Neural progenitor cell (in vitro differentiated cells): ENCODE data around the gene THRB. TPM values are rescaled to one million over a fixed set of nuclear protein-coding genes. Genes with fewer than 3 reads are reported as not detected.

ENCODE experiments used
- DNase-seq: peaks from one replicate; pipeline ENCODE4 v3.0.0-alpha.2; 2016; ENCODE audit warnings: low spot score
- H2AFZ ChIP-seq: fragments of 200-600 bp; sonication (generic); replicated peaks from 2 replicates; pipeline ENCODE4 v1.6.1; 2016; ENCODE audit warnings: antibody characterized with exemption
- H3F3A ChIP-seq: fragments of 200-600 bp; sonication (generic); 2 replicates; pipeline ENCODE4 v1.6.1; 2016; ENCODE audit warnings: antibody characterized with exemption, low read depth
- H3K27ac ChIP-seq: fragments of 200-600 bp; sonication (generic); 2 replicates; pipeline ENCODE4 v1.5.1; 2016; ENCODE audit warnings: mild to moderate bottlenecking
- H3K27me3 ChIP-seq: fragments of 200-600 bp; sonication (generic); 2 replicates; pipeline ENCODE4 v1.6.1; 2016; ENCODE audit warnings: mild to moderate bottlenecking, moderate library complexity
- H3K36me3 ChIP-seq: fragments of 200-600 bp; sonication (generic); 2 replicates; pipeline ENCODE4 v1.5.1; 2016
- H3K4me1 ChIP-seq: fragments of 200-600 bp; sonication (generic); 2 replicates; pipeline ENCODE4 v1.6.1; 2016; ENCODE audit warnings: mixed run types
- H3K4me2 ChIP-seq: fragments of 200-600 bp; sonication (generic); 2 replicates; pipeline ENCODE4 v1.6.1; 2016
- H3K4me3 ChIP-seq: fragments of 200-600 bp; sonication (generic); 2 replicates; pipeline ENCODE4 v1.5.1; 2016
- H3K79me2 ChIP-seq: fragments of 200-600 bp; sonication (generic); 2 replicates; pipeline ENCODE4 v1.6.1; 2016; ENCODE audit warnings: low read depth
- H3K9ac ChIP-seq: fragments of 200-600 bp; sonication (generic); 2 replicates; pipeline ENCODE4 v1.6.1; 2016
- H3K9me3 ChIP-seq: fragments of 200-600 bp; sonication (generic); 2 replicates; pipeline ENCODE4 v1.5.1; 2016; ENCODE audit warnings: low read depth
- H4K20me1 ChIP-seq: fragments of 200-600 bp; sonication (generic); 2 replicates; pipeline ENCODE4 v1.6.1; 2016; ENCODE audit warnings: low read depth
- H3K27ac Mint-ChIP-seq: 3 replicates; pipeline ENCODE4 v1.8.0; 2021; ENCODE audit warnings: mixed read lengths
- H3K27me3 Mint-ChIP-seq: 2 replicates; pipeline ENCODE4 v1.8.0; 2022; ENCODE audit warnings: low read depth, mild to moderate bottlenecking, inconsistent platforms, moderate library complexity, mixed read lengths; ENCODE audit not compliant: insufficient read depth
- H3K36me3 Mint-ChIP-seq: 3 replicates; pipeline ENCODE4 v1.8.0; 2021; ENCODE audit warnings: mixed read lengths
- H3K4me1 Mint-ChIP-seq: 3 replicates; pipeline ENCODE4 v1.8.0; 2021; ENCODE audit warnings: mixed read lengths
- H3K4me3 Mint-ChIP-seq: 3 replicates; pipeline ENCODE4 v1.8.0; 2021; ENCODE audit warnings: mild to moderate bottlenecking, moderate library complexity, mixed read lengths
- H3K9me3 Mint-ChIP-seq: 3 replicates; pipeline ENCODE4 v1.8.0; 2020; ENCODE audit warnings: mixed read lengths
- EZH2 ChIP-seq: fragments of 200-600 bp; sonication (generic); IDR thresholded peaks from 2 replicates; pipeline ENCODE4 v1.6.1; 2017; ENCODE audit warnings: antibody characterized with exemption, mild to moderate bottlenecking, moderate library complexity
- EZH2phosphoT487 ChIP-seq: fragments of 200-600 bp; sonication (generic); IDR thresholded peaks from 2 replicates; pipeline ENCODE4 v1.6.1; 2017; ENCODE audit warnings: antibody characterized with exemption
- total RNA-seq: library from RNA; depleted of rRNA; stranded (reverse); fragments of >200 nt; gene quantifications from 2 replicates; pipeline ENCODE4 v1.2.3, GENCODE V29; 2015; ENCODE audit warnings: low replicate concordance
- TF ChIP-seq, protein P1 (sequence below): fragments of 200-600 bp; sonication (generic); IDR thresholded peaks from 2 replicates; pipeline ENCODE4 v1.5.1; 2017; ENCODE audit warnings: antibody characterized with exemption, mild to moderate bottlenecking

Gene THRB
- total RNA-seq, 1 donor from 2014 or later = 1.2 TPM

- TF ChIP-seq, protein P1, sequence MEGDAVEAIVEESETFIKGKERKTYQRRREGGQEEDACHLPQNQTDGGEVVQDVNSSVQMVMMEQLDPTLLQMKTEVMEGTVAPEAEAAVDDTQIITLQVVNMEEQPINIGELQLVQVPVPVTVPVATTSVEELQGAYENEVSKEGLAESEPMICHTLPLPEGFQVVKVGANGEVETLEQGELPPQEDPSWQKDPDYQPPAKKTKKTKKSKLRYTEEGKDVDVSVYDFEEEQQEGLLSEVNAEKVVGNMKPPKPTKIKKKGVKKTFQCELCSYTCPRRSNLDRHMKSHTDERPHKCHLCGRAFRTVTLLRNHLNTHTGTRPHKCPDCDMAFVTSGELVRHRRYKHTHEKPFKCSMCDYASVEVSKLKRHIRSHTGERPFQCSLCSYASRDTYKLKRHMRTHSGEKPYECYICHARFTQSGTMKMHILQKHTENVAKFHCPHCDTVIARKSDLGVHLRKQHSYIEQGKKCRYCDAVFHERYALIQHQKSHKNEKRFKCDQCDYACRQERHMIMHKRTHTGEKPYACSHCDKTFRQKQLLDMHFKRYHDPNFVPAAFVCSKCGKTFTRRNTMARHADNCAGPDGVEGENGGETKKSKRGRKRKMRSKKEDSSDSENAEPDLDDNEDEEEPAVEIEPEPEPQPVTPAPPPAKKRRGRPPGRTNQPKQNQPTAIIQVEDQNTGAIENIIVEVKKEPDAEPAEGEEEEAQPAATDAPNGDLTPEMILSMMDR = no peak
- TF ChIP-seq EZH2phosphoT487 = no peak
- no peak for TF ChIP-seq EZH2
- H3K4me2 ChIP-seq = peak overlapping the region; percentile 92
- Mint-ChIP-seq H3K36me3 (no peaks in the 10 kb centered on the region), H3K27me3 (peaks cover 31% of the 10 kb centered on the region), H3K9me3 (no peaks in the 10 kb centered on the region), H3K4me1 (peaks cover 12% of the 10 kb centered on the region), H3K4me3 (peak overlapping the region; percentile 86), H3K27ac (no peak overlapping the region)
- no peaks in the 10 kb centered on the region for H3K79me2 ChIP-seq
- peaks cover 11% of the 10 kb centered on the region for H3K4me1 ChIP-seq
- H3K9ac ChIP-seq = no peak overlapping the region
- H3K27me3 ChIP-seq = peaks cover 93% of the 10 kb centered on the region
- no peaks in the 10 kb centered on the region for H3K36me3 ChIP-seq
- H3K4me3 ChIP-seq = peak overlapping the region; percentile 71
- peak overlapping the region; percentile 99 for H2AFZ ChIP-seq
- DNase-seq = no peak
- H3F3A ChIP-seq = no peaks in the 10 kb centered on the region
- no peaks in the 10 kb centered on the region for H3K9me3 ChIP-seq
- H4K20me1 ChIP-seq = peaks cover 6% of the 10 kb centered on the region
- no peak overlapping the region for H3K27ac ChIP-seq
Observed at GRCh38 chr3:24520976-24521419, 26.3 kb upstream of the THRB start.

- H4K20me1 ChIP-seq = peaks cover 6% of the 10 kb centered on the region
- H3K4me1 ChIP-seq = peaks cover 7% of the 10 kb centered on the region
- no peaks in the 10 kb centered on the region for H3K9me3 ChIP-seq
- peak overlapping the region; percentile 62 for H3K4me3 Mint-ChIP-seq
- no peaks in the 10 kb centered on the region for H3K36me3 Mint-ChIP-seq
- H3K4me1 Mint-ChIP-seq = peaks cover 12% of the 10 kb centered on the region
- H3K27me3 ChIP-seq = peaks cover 90% of the 10 kb centered on the region
- H3K79me2 ChIP-seq = no peaks in the 10 kb centered on the region
- H3K36me3 ChIP-seq = no peaks in the 10 kb centered on the region
- H2AFZ ChIP-seq = no peak overlapping the region
- no peak overlapping the region for H3K27ac ChIP-seq
- no peak overlapping the region for H3K9ac ChIP-seq
- H3K9me3 Mint-ChIP-seq = no peaks in the 10 kb centered on the region
- H3K27ac Mint-ChIP-seq = no peak overlapping the region
- no peak for TF ChIP-seq EZH2
- H3K27me3 Mint-ChIP-seq = peaks cover 31% of the 10 kb centered on the region
- H3K4me2 ChIP-seq = no peak overlapping the region
- H3K4me3 ChIP-seq = no peak overlapping the region
- no peak for DNase-seq
- no peaks in the 10 kb centered on the region for H3F3A ChIP-seq
Observed at GRCh38 chr3:24520101-24520495, 25.4 kb upstream of the THRB start.

GRCh38 chr3:24519368-24520100, 24.9 kb upstream of the THRB start:
- no peak overlapping the region for H3K27ac Mint-ChIP-seq
- peaks cover 31% of the 10 kb centered on the region for H3K27me3 Mint-ChIP-seq
- H3K4me3 ChIP-seq = no peak overlapping the region
- no peak overlapping the region for H2AFZ ChIP-seq
- H3K79me2 ChIP-seq = no peaks in the 10 kb centered on the region
- H3K4me2 ChIP-seq = no peak overlapping the region
- H3K9me3 ChIP-seq = no peaks in the 10 kb centered on the region
- no peaks in the 10 kb centered on the region for H3K36me3 Mint-ChIP-seq
- H3K9me3 Mint-ChIP-seq = no peaks in the 10 kb centered on the region
- H4K20me1 ChIP-seq = peaks cover 6% of the 10 kb centered on the region
- DNase-seq = peak; percentile 13
- no peaks in the 10 kb centered on the region for H3F3A ChIP-seq
- TF ChIP-seq EZH2phosphoT487 (no peak), EZH2 (no peak)
- TF ChIP-seq, protein P1 = no peak
- H3K4me1 Mint-ChIP-seq = peaks cover 12% of the 10 kb centered on the region
- no peak overlapping the region for H3K9ac ChIP-seq
- no peaks in the 10 kb centered on the region for H3K36me3 ChIP-seq
- H3K4me3 Mint-ChIP-seq = no peak overlapping the region
- H3K4me1 ChIP-seq = peaks cover 7% of the 10 kb centered on the region
- H3K27me3 ChIP-seq = peaks cover 84% of the 10 kb centered on the region
- no peak overlapping the region for H3K27ac ChIP-seq

DNA sequence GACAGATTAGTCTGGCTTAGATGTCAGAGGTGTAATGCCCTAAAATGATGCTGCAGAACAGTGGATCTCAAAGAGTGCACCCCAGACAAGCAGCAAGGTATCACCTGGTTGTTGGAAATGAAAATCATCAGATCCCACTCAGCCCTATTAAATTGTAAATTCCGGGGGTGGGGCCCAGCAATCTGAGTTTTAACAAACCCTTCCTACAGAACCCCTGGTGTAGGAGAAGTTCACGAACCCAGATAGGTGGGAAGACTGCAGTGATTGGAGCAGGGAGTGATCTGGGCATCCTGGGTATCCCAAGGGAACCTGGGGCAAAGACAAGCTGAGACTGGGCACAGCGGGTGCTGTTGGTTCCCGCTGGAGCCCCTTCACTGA, 24.3 kb upstream of the THRB start:
- no peaks in the 10 kb centered on the region for H3K36me3 ChIP-seq
- Mint-ChIP-seq H3K4me3 (no peak overlapping the region), H3K9me3 (no peaks in the 10 kb centered on the region), H3K4me1 (peaks cover 12% of the 10 kb centered on the region), H3K36me3 (no peaks in the 10 kb centered on the region), H3K27me3 (peaks cover 31% of the 10 kb centered on the region), H3K27ac (no peak overlapping the region)
- no peaks in the 10 kb centered on the region for H3F3A ChIP-seq
- H3K27ac ChIP-seq = no peak overlapping the region
- peaks cover 79% of the 10 kb centered on the region for H3K27me3 ChIP-seq
- peaks cover 6% of the 10 kb centered on the region for H4K20me1 ChIP-seq
- H3K4me2 ChIP-seq = no peak overlapping the region
- H3K9me3 ChIP-seq = no peaks in the 10 kb centered on the region
- no peak overlapping the region for H3K9ac ChIP-seq
- DNase-seq = no peak
- no peak overlapping the region for H3K4me3 ChIP-seq
- peaks cover 7% of the 10 kb centered on the region for H3K4me1 ChIP-seq
- H2AFZ ChIP-seq = no peak overlapping the region
- TF ChIP-seq EZH2phosphoT487 = no peak
- TF ChIP-seq EZH2 = no peak
- TF ChIP-seq, protein P1 = no peak
- no peaks in the 10 kb centered on the region for H3K79me2 ChIP-seq
